ENCODE data around the gene ADGRB2. TPM values are rescaled to one million over a fixed set of nuclear protein-coding genes. Genes with fewer than 3 reads are reported as not detected.
A peak's percentile ranks its signal among the peaks of the same experiment; 100 is the strongest.

The ADGRB2 gene
- polyA plus RNA-seq, 10 donors = 9.6 to 23.3 (median 14.0) TPM

GRCh38 chr1:31796707-31797106 lies 32.6 kb upstream of the ADGRB2 start:
- DNase-seq = no peak

- peak in 2 of 3 donors; percentile 45 to 81 for DNase-seq
Measured at GRCh38 chr1:31795801-31796621, 31.9 kb upstream of the ADGRB2 start.

- no peak for DNase-seq
Measured at GRCh38 chr1:31795096-31795675, 31.0 kb upstream of the ADGRB2 start.

GRCh38 chr1:31793586-31794285 lies 29.6 kb upstream of the ADGRB2 start:
- DNase-seq = no peak

GRCh38 chr1:31793086-31793485 lies 28.9 kb upstream of the ADGRB2 start:
- no peak for DNase-seq

- DNase-seq = no peak
Measured at GRCh38 chr1:31792541-31792940, 28.4 kb upstream of the ADGRB2 start.

- DNase-seq = no peak
Measured at GRCh38 chr1:31792116-31792515, 28.0 kb upstream of the ADGRB2 start.

GRCh38 chr1:31791131-31791858 lies 27.2 kb upstream of the ADGRB2 start:
- no peak for DNase-seq

- DNase-seq = no peak
Measured at GRCh38 chr1:31790641-31791091, 26.5 kb upstream of the ADGRB2 start.

GRCh38 chr1:31790140-31790539 lies 26.0 kb upstream of the ADGRB2 start:
- no peak for DNase-seq

GRCh38 chr1:31789259-31790065 lies 25.3 kb upstream of the ADGRB2 start:
- peak; percentile 84 to 95 (median 91) for DNase-seq

GRCh38 chr1:31788825-31789256 lies 24.7 kb upstream of the ADGRB2 start:
- DNase-seq = peak in 2 of 3 donors; percentile 65 to 92

GRCh38 chr1:31788138-31788824 lies 24.1 kb upstream of the ADGRB2 start:
- DNase-seq = peak; percentile 84 to 96 (median 92)

- no peak for DNase-seq
Measured at GRCh38 chr1:31787786-31788137, 23.6 kb upstream of the ADGRB2 start.

GRCh38 chr1:31787261-31787660 lies 23.1 kb upstream of the ADGRB2 start:
- DNase-seq = no peak

- no peak for DNase-seq
Measured at GRCh38 chr1:31786366-31787060, 22.4 kb upstream of the ADGRB2 start.

GRCh38 chr1:31785947-31786290 lies 21.8 kb upstream of the ADGRB2 start:
- no peak for DNase-seq

- no peak for DNase-seq
Measured at GRCh38 chr1:31785020-31785946, 21.1 kb upstream of the ADGRB2 start.

Data from muscle of back (tissue), 11 donors.